Right lobe of liver (tissue), 6 donors: ENCODE data around the gene DNMT3A. TPM values are rescaled to one million over a fixed set of nuclear protein-coding genes. Genes with fewer than 3 reads are reported as not detected.

Experiments
- ATAC-seq, 4 donors: fragments of 200-7000 bp; cut with Tn5 transposase; one replicate each; pipeline ENCODE4 v1.9.1; 2020; ENCODE audit warnings: mild to moderate bottlenecking in 4 of 4, moderate library complexity in 4 of 4
- DNase-seq, 3 donors: peaks; one replicate each; pipeline ENCODE4 v3.0.0-alpha.2; 2020
- H3K27ac ChIP-seq, 3 donors: fragments of 200-600 bp; one replicate each; pipeline ENCODE4 v1.8.0; 2022
- H3K27me3 ChIP-seq, 2 donors: fragments of 200-600 bp; one replicate each; pipeline ENCODE4 v1.8.0; 2022
- H3K36me3 ChIP-seq, 4 donors: fragments of 200-600 bp; sonication (generic) in 1 of 4; one replicate each; pipeline versions ENCODE4 v1.5.1 to v1.8.0; 2017 to 2022; ENCODE audit warnings: control low read depth in 1 of 4
- H3K4me1 ChIP-seq, 4 donors: fragments of 200-600 bp; sonication (generic) in 1 of 4; one replicate each; pipeline versions ENCODE4 v1.5.1 to v1.8.0; 2017 to 2022; ENCODE audit warnings: control low read depth in 1 of 4
- H3K4me3 ChIP-seq, 3 donors: fragments of 200-600 bp; one replicate each; pipeline ENCODE4 v1.8.0; 2022
- H3K9me3 ChIP-seq, 4 donors: fragments of 200-600 bp; sonication (generic) in 1 of 4; one replicate each; pipeline versions ENCODE4 v1.5.1 to v1.8.0; 2017 to 2022; ENCODE audit warnings: control low read depth in 1 of 4
- POLR2A ChIP-seq: fragments of 450-650 bp; IDR thresholded peaks from one replicate; pipeline ENCODE4 v1.6.1; 2017; ENCODE audit warnings: antibody characterized with exemption, mild to moderate bottlenecking
- WGBS: methylation state at CpG from one replicate; pipeline ENCODE4 v1.1.6; 2018; ENCODE audit warnings: low coverage, low lambda C conversion rate; ENCODE audit not compliant: insufficient coverage; ENCODE audit errors: missing lambda C conversion rate; 5-methylcytosine and 5-hydroxymethylcytosine counted together
- intact Hi-C, 2 donors: fragments of 100-400 bp; cut with DNase I; formaldehyde crosslinking; loops; one replicate each; pipeline versions ENCODE4 v1.11.2 to v1.14.1; 2022
- total RNA-seq, 6 experiments: library from RNA; depleted of rRNA in 2 of 6; stranded (reverse); fragments of >200 nt in 2 of 6; fragmentation: NEBNext Ultra II Directional in 3 of 6; extraction: Animal tissue kit (Norgen Biotek cat#: 25700) in 3 of 6; gene quantifications; one replicate each; pipeline versions ENCODE4 v1.1.0 to v1.2.4, GENCODE V29; 2016 to 2023
- TF ChIP-seq, protein P1 (sequence below), 4 donors: fragments of 200-600 bp in 3 of 4; fragments of 450-650 bp in 1 of 4; IDR thresholded peaks; one replicate each; pipeline versions ENCODE4 v1.5.1 to v1.8.0; 2016 to 2022; ENCODE audit warnings: antibody characterized with exemption in 4 of 4, mild to moderate bottlenecking in 2 of 4
- donor health status: DM: no; HTN: yes; CAD: no.
- donor health status: DM: no; HTN: no; CAD: no.
- donor health status: DM: no; HTN: no; CAD: no.
- donor health status: DM: no; HTN: yes; CAD: no.
- donor health status: DM: no; HTN: yes; CAD: no.

DNMT3A gene
- total RNA-seq, 6 experiments from 2014 or later, result 4.9 to 13.3 (median 9.3) TPM

- WGBS, result 89% methylated on average over 8 of the region's 11 CpGs
Observed at GRCh38 chr2:25253153-25253626, 88.5 kb downstream of the DNMT3A start.

GRCh38 chr2:25252291-25253152 is 89.2 kb downstream of the DNMT3A start:
- peak overlapping the region; percentile 51 to 66 (median 60) for H3K4me3 ChIP-seq
- H3K4me1 ChIP-seq, result peaks cover 0 to 6% (median 2%) of the 10 kb centered on the region in 4 donors
- WGBS, result 24% methylated on average over 21 of the region's 62 CpGs
- no peaks in the 10 kb centered on the region for H3K27me3 ChIP-seq
- H3K27ac ChIP-seq, result peak overlapping the region; percentile 55 to 81 (median 70)
- intact Hi-C loops, result no loop called here
- H3K36me3 ChIP-seq, result peaks cover 0 to 5% (median 0%) of the 10 kb centered on the region in 4 donors
- TF ChIP-seq POLR2A, result no peak
- TF ChIP-seq, protein P1, sequence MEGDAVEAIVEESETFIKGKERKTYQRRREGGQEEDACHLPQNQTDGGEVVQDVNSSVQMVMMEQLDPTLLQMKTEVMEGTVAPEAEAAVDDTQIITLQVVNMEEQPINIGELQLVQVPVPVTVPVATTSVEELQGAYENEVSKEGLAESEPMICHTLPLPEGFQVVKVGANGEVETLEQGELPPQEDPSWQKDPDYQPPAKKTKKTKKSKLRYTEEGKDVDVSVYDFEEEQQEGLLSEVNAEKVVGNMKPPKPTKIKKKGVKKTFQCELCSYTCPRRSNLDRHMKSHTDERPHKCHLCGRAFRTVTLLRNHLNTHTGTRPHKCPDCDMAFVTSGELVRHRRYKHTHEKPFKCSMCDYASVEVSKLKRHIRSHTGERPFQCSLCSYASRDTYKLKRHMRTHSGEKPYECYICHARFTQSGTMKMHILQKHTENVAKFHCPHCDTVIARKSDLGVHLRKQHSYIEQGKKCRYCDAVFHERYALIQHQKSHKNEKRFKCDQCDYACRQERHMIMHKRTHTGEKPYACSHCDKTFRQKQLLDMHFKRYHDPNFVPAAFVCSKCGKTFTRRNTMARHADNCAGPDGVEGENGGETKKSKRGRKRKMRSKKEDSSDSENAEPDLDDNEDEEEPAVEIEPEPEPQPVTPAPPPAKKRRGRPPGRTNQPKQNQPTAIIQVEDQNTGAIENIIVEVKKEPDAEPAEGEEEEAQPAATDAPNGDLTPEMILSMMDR (IDR thresholded peaks at IDR 0.05), result no peak
- DNase-seq, result peak in 2 of 3 donors; percentile 70 to 74
- peak; percentile 61 to 74 (median 70) for ATAC-seq
- H3K9me3 ChIP-seq, result no peaks in the 10 kb centered on the region

More at GRCh38 chr2:25253153-25253626, 88.5 kb downstream of the DNMT3A start:
- no peaks in the 10 kb centered on the region for H3K27me3 ChIP-seq
- H3K36me3 ChIP-seq, result peaks cover 0 to under 1% (median 0%) of the 10 kb centered on the region in 4 donors
- intact Hi-C loops, result no loop called here
- H3K9me3 ChIP-seq, result no peaks in the 10 kb centered on the region
- peak overlapping the region in 2 of 3 donors; percentile 70 to 81 for H3K27ac ChIP-seq
- ATAC-seq (no peak), DNase-seq (no peak)
- no peak overlapping the region for H3K4me3 ChIP-seq
- TF ChIP-seq, protein P1 (IDR thresholded peaks at IDR 0.05), result no peak
- TF ChIP-seq POLR2A, result no peak
- peaks cover 0 to 6% (median 2%) of the 10 kb centered on the region in 4 donors for H3K4me1 ChIP-seq

DNA sequence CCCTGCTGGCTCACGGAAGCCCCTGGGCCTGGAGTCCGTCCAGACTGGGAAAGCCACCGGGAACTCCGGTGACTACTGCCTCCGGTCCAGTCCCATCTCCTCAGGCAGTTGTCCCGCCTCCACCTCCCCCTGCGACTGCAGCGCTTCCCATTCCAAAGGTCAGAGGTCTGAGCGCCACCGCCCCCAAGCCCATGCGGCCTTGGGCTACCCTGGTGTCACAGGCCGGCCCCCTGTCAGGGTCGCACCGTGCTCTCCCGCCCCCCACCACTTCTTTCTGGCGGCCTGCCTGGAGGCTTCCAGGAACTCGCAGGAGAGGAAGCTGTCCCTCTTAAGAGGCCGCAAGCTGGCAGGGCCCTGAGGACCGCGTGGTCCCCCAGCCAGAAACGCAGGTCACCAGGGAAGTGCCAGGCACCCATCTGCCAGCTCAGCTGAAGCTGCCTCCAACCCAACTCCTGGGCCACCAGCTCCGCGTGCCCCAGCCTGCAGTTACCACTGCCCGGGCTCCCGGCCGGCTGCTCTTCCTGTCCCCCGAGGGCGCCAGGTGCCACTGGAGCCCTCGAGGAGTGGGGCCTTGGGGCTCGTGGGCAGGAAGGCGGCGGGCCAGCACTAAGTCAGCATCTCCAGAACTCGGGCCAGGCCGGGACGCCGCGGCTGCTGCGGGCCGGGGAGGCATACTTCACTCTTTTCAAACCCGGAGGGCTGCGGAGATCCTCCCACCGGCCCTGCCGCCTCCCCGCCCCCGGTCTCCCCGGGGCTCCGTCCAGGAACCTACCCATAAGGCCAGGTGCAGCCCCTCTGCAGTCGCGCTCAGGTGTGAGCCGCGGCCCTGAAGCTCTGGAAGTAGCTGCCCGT is 90.1 kb downstream of the DNMT3A start:
- WGBS, result 0% methylated on average over 11 of the region's 52 CpGs
- ATAC-seq (peak; percentile 61 to 75 (median 66)), DNase-seq (peak; percentile 54 to 79 (median 76))
- Histone ChIP-seq H3K27me3 (no peaks in the 10 kb centered on the region), H3K4me3 (peak overlapping the region; percentile 51 to 66 (median 60)), H3K36me3 (peaks cover 0 to 12% (median 2%) of the 10 kb centered on the region in 4 donors), H3K9me3 (no peaks in the 10 kb centered on the region), H3K27ac (peak overlapping the region in 2 of 3 donors; percentile 67 to 81), H3K4me1 (peaks cover 0 to 6% (median 2%) of the 10 kb centered on the region in 4 donors)
- intact Hi-C loops, result no loop called here
- no peak for TF ChIP-seq POLR2A
- TF ChIP-seq, protein P1 (IDR thresholded peaks at IDR 0.05), result no peak

GRCh38 chr2:25251071-25251421 is 90.7 kb downstream of the DNMT3A start:
- Histone ChIP-seq H3K4me3 (peak overlapping the region; percentile 51 to 66 (median 60)), H3K27ac (peak overlapping the region in 1 of 3 donors; percentile 81)

More at GRCh38 chr2:25251071-25251421, 90.7 kb downstream of the DNMT3A start:
- Histone ChIP-seq H3K9me3 (no peaks in the 10 kb centered on the region), H3K4me1 (peaks cover 0 to 6% (median 2%) of the 10 kb centered on the region in 4 donors), H3K27me3 (no peaks in the 10 kb centered on the region), H3K36me3 (peaks cover 0 to 18% (median 6%) of the 10 kb centered on the region in 4 donors)
- ATAC-seq, result no peak
- intact Hi-C loops, result no loop called here
- peak in 1 of 3 donors; percentile 25 for DNase-seq
- 50% methylated on average over 7 of the region's 13 CpGs for WGBS
- TF ChIP-seq, protein P1 (IDR thresholded peaks at IDR 0.05), result no peak
- no peak for TF ChIP-seq POLR2A
